ENCODE measurements around the gene CDADC1.

DNA sequence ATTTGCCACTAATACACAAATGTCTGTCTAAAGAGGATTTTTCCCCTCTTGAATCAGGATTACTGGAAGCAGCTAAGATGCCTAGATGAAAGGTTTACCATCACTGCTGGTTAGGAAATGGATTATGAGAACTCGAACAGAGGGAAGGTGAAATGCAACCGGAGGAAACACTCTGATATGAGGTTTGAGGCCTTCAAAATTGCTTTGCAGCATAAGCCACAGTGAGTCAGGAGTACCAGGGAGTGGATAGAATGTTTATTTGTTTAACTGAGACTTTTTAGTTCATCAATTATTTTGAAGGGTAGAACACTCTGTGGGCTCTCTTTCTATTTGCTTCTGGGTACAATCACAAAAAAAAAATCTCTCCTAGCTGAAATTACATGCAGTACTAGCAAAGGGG is 18.1 kb downstream of the CDADC1 start:
- no peak for TF ChIP-seq CTCF (IDR thresholded peaks at IDR 0.05)
- TF ChIP-seq POLR2A (IDR thresholded peaks at IDR 0.05) = no peak
